HG02973 (cell line): ENCODE results near the gene TGFBR3.

Experiments
- ATAC-seq: cut with Tn5 transposase; IDR thresholded peaks from one replicate; pipeline ENCODE4 v1.9.1; 2021; ENCODE audit warnings: moderate library complexity; ENCODE audit not compliant: unreplicated experiment

The TGFBR3 gene

GRCh38 chr1:91885716-91886506 lies at the start of gene TGFBR3:
TGFBR3 (minus strand) TSS chr1:91886151; CDS start chr1:91861531, 24,620 bp downstream.
- peak; percentile 62 for ATAC-seq

GRCh38 chr1:91929250-91929649 lies 43.3 kb upstream of the TGFBR3 start:
- no peak for ATAC-seq

- no peak for ATAC-seq
Measured at GRCh38 chr1:91928026-91928425, 42.1 kb upstream of the TGFBR3 start.

- no peak for ATAC-seq
Measured at GRCh38 chr1:91925644-91926435, 39.9 kb upstream of the TGFBR3 start.

GRCh38 chr1:91924146-91924545 lies 38.2 kb upstream of the TGFBR3 start:
- no peak for ATAC-seq

GRCh38 chr1:91919962-91920361 lies 34.0 kb upstream of the TGFBR3 start:
- ATAC-seq: no peak

- no peak for ATAC-seq
Measured at GRCh38 chr1:91916811-91917460, 31.0 kb upstream of the TGFBR3 start.

GRCh38 chr1:91916046-91916445 lies 30.1 kb upstream of the TGFBR3 start:
- no peak for ATAC-seq

GRCh38 chr1:91913018-91913417 lies 27.1 kb upstream of the TGFBR3 start:
- ATAC-seq: no peak

- ATAC-seq: no peak
Measured at GRCh38 chr1:91912266-91912665, 26.3 kb upstream of the TGFBR3 start.

- no peak for ATAC-seq
Measured at GRCh38 chr1:91901231-91901630, 15.3 kb upstream of the TGFBR3 start.

GRCh38 chr1:91900562-91900961 lies 14.6 kb upstream of the TGFBR3 start:
- ATAC-seq: no peak

GRCh38 chr1:91897016-91897415 lies 11.1 kb upstream of the TGFBR3 start:
- no peak for ATAC-seq

- ATAC-seq: no peak
Measured at GRCh38 chr1:91895832-91896556, 10.0 kb upstream of the TGFBR3 start.

- ATAC-seq: no peak
Measured at GRCh38 chr1:91894036-91894761, 8.2 kb upstream of the TGFBR3 start.

GRCh38 chr1:91891969-91892368 lies 6.0 kb upstream of the TGFBR3 start:
- ATAC-seq: no peak

- no peak for ATAC-seq
Measured at GRCh38 chr1:91891454-91891853, 5.5 kb upstream of the TGFBR3 start.

- ATAC-seq: no peak
Measured at GRCh38 chr1:91889717-91890459, 3.9 kb upstream of the TGFBR3 start.

GRCh38 chr1:91885213-91885715 lies 687 bp downstream of the TGFBR3 start:
- peak; percentile 10 for ATAC-seq
